ENCODE measurements around the gene KLF1.
A peak's percentile ranks its signal among the peaks of the same experiment; 100 is the strongest.

KLF1 gene

GRCh38 chr19:12842511-12842910 lies 44.5 kb downstream of the KLF1 start:
- H3K27ac ChIP-seq (ENCODE audit: low read depth, low read length): no peak overlapping the region
- H3K4me3 ChIP-seq (ENCODE audit: low read depth, low read length): no peak overlapping the region
- no peaks in the 10 kb centered on the region for H3K9me3 ChIP-seq (ENCODE audit: control insufficient read depth, insufficient read depth, low read depth, low read length)
- H3K36me3 ChIP-seq (ENCODE audit: control insufficient read depth, insufficient read depth, low read length): no peaks in the 10 kb centered on the region; the same call in 1 of the 2 replicates
- peaks cover 26% of the 10 kb centered on the region for H3K27me3 ChIP-seq (ENCODE audit: control insufficient read depth, insufficient read depth, low read length)
- peaks cover 19% of the 10 kb centered on the region for H3K4me1 ChIP-seq (ENCODE audit: control insufficient read depth, insufficient read depth, low read length)
- no peak overlapping the region for H3K9ac ChIP-seq (ENCODE audit: low read length)

GRCh38 chr19:12841094-12841493 lies 45.9 kb downstream of the KLF1 start:
- Histone ChIP-seq H3K36me3 (ENCODE audit: control insufficient read depth, insufficient read depth, low read length) (no peaks in the 10 kb centered on the region; the same call in 1 of the 2 replicates), H3K27me3 (ENCODE audit: control insufficient read depth, insufficient read depth, low read length) (peaks cover 30% of the 10 kb centered on the region), H3K9me3 (ENCODE audit: control insufficient read depth, insufficient read depth, low read depth, low read length) (no peaks in the 10 kb centered on the region), H3K9ac (ENCODE audit: low read length) (no peak overlapping the region), H3K4me1 (ENCODE audit: control insufficient read depth, insufficient read depth, low read length) (peaks cover 19% of the 10 kb centered on the region), H3K4me3 (ENCODE audit: low read depth, low read length) (peak overlapping the region; percentile 60), H3K27ac (ENCODE audit: low read depth, low read length) (peak overlapping the region; percentile 22; the same call in 1 of the 2 replicates)

- H3K9me3 ChIP-seq (ENCODE audit: control insufficient read depth, insufficient read depth, low read depth, low read length): no peaks in the 10 kb centered on the region
- no peaks in the 10 kb centered on the region; the same call in 1 of the 2 replicates for H3K36me3 ChIP-seq (ENCODE audit: control insufficient read depth, insufficient read depth, low read length)
- H3K4me1 ChIP-seq (ENCODE audit: control insufficient read depth, insufficient read depth, low read length): peaks cover 19% of the 10 kb centered on the region
- H3K4me3 ChIP-seq (ENCODE audit: low read depth, low read length): peak overlapping the region; percentile 60
- H3K27me3 ChIP-seq (ENCODE audit: control insufficient read depth, insufficient read depth, low read length): peaks cover 37% of the 10 kb centered on the region
- H3K9ac ChIP-seq (ENCODE audit: low read length): no peak overlapping the region
- peak overlapping the region; percentile 22; the same call in 1 of the 2 replicates for H3K27ac ChIP-seq (ENCODE audit: low read depth, low read length)
Measured at GRCh38 chr19:12840091-12841079, 46.6 kb downstream of the KLF1 start.

- peak overlapping the region; percentile 70 for H3K4me3 ChIP-seq (ENCODE audit: low read depth, low read length)
- no peak overlapping the region for H3K27ac ChIP-seq (ENCODE audit: low read depth, low read length)
- H3K4me1 ChIP-seq (ENCODE audit: control insufficient read depth, insufficient read depth, low read length): peaks cover 19% of the 10 kb centered on the region
- peaks cover 49% of the 10 kb centered on the region for H3K27me3 ChIP-seq (ENCODE audit: control insufficient read depth, insufficient read depth, low read length)
- H3K9ac ChIP-seq (ENCODE audit: low read length): no peak overlapping the region
- H3K36me3 ChIP-seq (ENCODE audit: control insufficient read depth, insufficient read depth, low read length): no peaks in the 10 kb centered on the region; the same call in 1 of the 2 replicates
- no peaks in the 10 kb centered on the region for H3K9me3 ChIP-seq (ENCODE audit: control insufficient read depth, insufficient read depth, low read depth, low read length)
Measured at GRCh38 chr19:12838886-12839756, 47.9 kb downstream of the KLF1 start.

- H3K9me3 ChIP-seq (ENCODE audit: control insufficient read depth, insufficient read depth, low read depth, low read length): no peaks in the 10 kb centered on the region
- peaks cover 19% of the 10 kb centered on the region for H3K4me1 ChIP-seq (ENCODE audit: control insufficient read depth, insufficient read depth, low read length)
- H3K9ac ChIP-seq (ENCODE audit: low read length): no peak within 1 kb of the TSS
- H3K36me3 ChIP-seq (ENCODE audit: control insufficient read depth, insufficient read depth, low read length): no peaks in the 10 kb centered on the region; the same call in 1 of the 2 replicates
- peak within 1 kb of the TSS; percentile 70 for H3K4me3 ChIP-seq (ENCODE audit: low read depth, low read length)
- H3K27ac ChIP-seq (ENCODE audit: low read depth, low read length): no peak within 1 kb of the TSS
- H3K27me3 ChIP-seq (ENCODE audit: control insufficient read depth, insufficient read depth, low read length): peaks cover 54% of the 10 kb centered on the region
Measured at GRCh38 chr19:12838182-12838885, 48.7 kb downstream of the KLF1 start, which contains the start of gene MAST1. TSS of gene MAST1 (plus strand) at chr19:12838515. CDS start at chr19:12838573, 58 bp downstream.

GRCh38 chr19:12837225-12837624 lies 49.8 kb downstream of the KLF1 start:
- Histone ChIP-seq H3K36me3 (ENCODE audit: control insufficient read depth, insufficient read depth, low read length) (no peaks in the 10 kb centered on the region), H3K4me1 (ENCODE audit: control insufficient read depth, insufficient read depth, low read length) (peaks cover 19% of the 10 kb centered on the region), H3K9me3 (ENCODE audit: control insufficient read depth, insufficient read depth, low read depth, low read length) (no peaks in the 10 kb centered on the region), H3K27ac (ENCODE audit: low read depth, low read length) (no peak overlapping the region), H3K4me3 (ENCODE audit: low read depth, low read length) (no peak overlapping the region), H3K9ac (ENCODE audit: low read length) (no peak overlapping the region), H3K27me3 (ENCODE audit: control insufficient read depth, insufficient read depth, low read length) (peaks cover 62% of the 10 kb centered on the region)

GRCh38 chr19:12836529-12836863 lies 50.5 kb downstream of the KLF1 start:
- Histone ChIP-seq H3K36me3 (ENCODE audit: control insufficient read depth, insufficient read depth, low read length) (no peaks in the 10 kb centered on the region), H3K4me3 (ENCODE audit: low read depth, low read length) (peak overlapping the region; percentile 69; the same call in 1 of the 2 replicates), H3K9me3 (ENCODE audit: control insufficient read depth, insufficient read depth, low read depth, low read length) (no peaks in the 10 kb centered on the region), H3K9ac (ENCODE audit: low read length) (no peak overlapping the region), H3K27ac (ENCODE audit: low read depth, low read length) (no peak overlapping the region), H3K4me1 (ENCODE audit: control insufficient read depth, insufficient read depth, low read length) (peaks cover 17% of the 10 kb centered on the region), H3K27me3 (ENCODE audit: control insufficient read depth, insufficient read depth, low read length) (peaks cover 69% of the 10 kb centered on the region)

GRCh38 chr19:12834976-12835757 lies 51.8 kb downstream of the KLF1 start:
- Histone ChIP-seq H3K9ac (ENCODE audit: low read length) (no peak overlapping the region), H3K27ac (ENCODE audit: low read depth, low read length) (no peak overlapping the region), H3K9me3 (ENCODE audit: control insufficient read depth, insufficient read depth, low read depth, low read length) (no peaks in the 10 kb centered on the region), H3K4me1 (ENCODE audit: control insufficient read depth, insufficient read depth, low read length) (peaks cover 12% of the 10 kb centered on the region), H3K36me3 (ENCODE audit: control insufficient read depth, insufficient read depth, low read length) (no peaks in the 10 kb centered on the region), H3K4me3 (ENCODE audit: low read depth, low read length) (peak overlapping the region; percentile 69), H3K27me3 (ENCODE audit: control insufficient read depth, insufficient read depth, low read length) (peaks cover 82% of the 10 kb centered on the region)

- no peaks in the 10 kb centered on the region for H3K9me3 ChIP-seq (ENCODE audit: control insufficient read depth, insufficient read depth, low read depth, low read length)
- peaks cover 8% of the 10 kb centered on the region; the same call in 1 of the 2 replicates for H3K4me1 ChIP-seq (ENCODE audit: control insufficient read depth, insufficient read depth, low read length)
- no peak within 1 kb of the TSS for H3K27ac ChIP-seq (ENCODE audit: low read depth, low read length)
- peak within 1 kb of the TSS; percentile 69 for H3K4me3 ChIP-seq (ENCODE audit: low read depth, low read length)
- H3K9ac ChIP-seq (ENCODE audit: low read length): no peak within 1 kb of the TSS
- H3K36me3 ChIP-seq (ENCODE audit: control insufficient read depth, insufficient read depth, low read length): no peaks in the 10 kb centered on the region
- H3K27me3 ChIP-seq (ENCODE audit: control insufficient read depth, insufficient read depth, low read length): peaks cover 83% of the 10 kb centered on the region
Measured at GRCh38 chr19:12834566-12834943, 52.4 kb downstream of the KLF1 start, which contains the start of gene RTBDN. TSS of gene RTBDN (minus strand) at chr19:12834579. CDS start at chr19:12829979, 4,600 bp downstream.

Data from HUES6 (cell line).